Spleen (tissue), 11 donors: ENCODE data around the gene SLC39A11. TPM values are rescaled to one million over a fixed set of nuclear protein-coding genes. Genes with fewer than 3 reads are reported as not detected.
A peak's percentile ranks its signal among the peaks of the same experiment; 100 is the strongest.

Experiments used
- DNase-seq: peaks from one replicate; pipeline ENCODE4 v3.0.0-alpha.2; 2020
- H3K27ac ChIP-seq, 8 donors: fragments of 200-600 bp; sonication (generic) in 7 of 8; 1 replicate in 4 of 8; 2 replicates in 4 of 8; pipeline versions ENCODE4 v1.5.0 to v1.8.0; 2016 to 2021; ENCODE audit warnings: inconsistent platforms in 4 of 8, mild to moderate bottlenecking in 4 of 8, moderate library complexity in 1 of 8
- H3K27me3 ChIP-seq, 7 donors: fragments of 200-600 bp; sonication (generic) in 6 of 7; replicated peaks in 1 of 7; 1 replicate in 4 of 7; 2 replicates in 3 of 7; pipeline versions ENCODE4 v1.5.0 to v1.8.0; 2016 to 2021; ENCODE audit warnings: inconsistent platforms in 3 of 7, mild to moderate bottlenecking in 1 of 7
- H3K36me3 ChIP-seq, 6 donors: fragments of 200-600 bp; sonication (generic) in 5 of 6; 1 replicate in 4 of 6; 2 replicates in 2 of 6; pipeline versions ENCODE4 v1.5.0 to v1.8.0; 2016 to 2021; ENCODE audit warnings: inconsistent platforms in 2 of 6
- H3K4me1 ChIP-seq, 6 donors: fragments of 200-600 bp; sonication (generic) in 5 of 6; 1 replicate in 3 of 6; 2 replicates in 3 of 6; pipeline versions ENCODE4 v1.5.0 to v1.8.0; 2016 to 2021; ENCODE audit warnings: inconsistent platforms in 3 of 6
- H3K4me3 ChIP-seq, 8 donors: fragments of 200-600 bp; sonication (generic) in 7 of 8; 1 replicate in 4 of 8; 2 replicates in 4 of 8; pipeline versions ENCODE4 v1.5.0 to v1.8.0; 2016 to 2021; ENCODE audit warnings: inconsistent platforms in 4 of 8, mild to moderate bottlenecking in 4 of 8, moderate library complexity in 2 of 8
- H3K9me3 ChIP-seq, 8 donors: fragments of 200-600 bp; sonication (generic) in 7 of 8; 1 replicate in 4 of 8; 2 replicates in 4 of 8; pipeline versions ENCODE4 v1.5.0 to v1.8.0; 2016 to 2021; ENCODE audit warnings: inconsistent platforms in 4 of 8
- POLR2A ChIP-seq, 3 donors: fragments of 450-650 bp; IDR thresholded peaks; one replicate each; pipeline ENCODE4 v1.5.1; 2017; ENCODE audit warnings: antibody characterized with exemption in 3 of 3, mild to moderate bottlenecking in 1 of 3
- POLR2AphosphoS5 ChIP-seq, 3 donors: sonication (generic); formaldehyde crosslinking; IDR thresholded peaks; one replicate each; pipeline ENCODE4 v1.5.1; 2017; ENCODE audit warnings: antibody characterized with exemption in 3 of 3
- WGBS, 5 donors: extraction: QIAGEN DNeasy Blood & Tissue Kit in 3 of 5; methylation state at CpG; one replicate each; pipeline versions ENCODE4 v1.1.5 to v1.1.7; 2013 to 2018; 5-methylcytosine and 5-hydroxymethylcytosine counted together
- intact Hi-C: fragments of 100-400 bp; cut with DNase I; formaldehyde crosslinking; loops from one replicate; pipeline ENCODE4 v1.15.0; 2023; ENCODE audit warnings: low total_unique reads
- polyA plus RNA-seq, 3 donors: library from polyadenylated mRNA; stranded (reverse); fragments of 200-250 nt; gene quantifications; one replicate each; pipeline ENCODE4 v1.2.1, GENCODE V29; 2013
- total RNA-seq, 7 donors: library from RNA; depleted of rRNA in 3 of 7; stranded (reverse); fragments of >200 nt in 3 of 7; fragmentation: NEBNext Ultra II Directional in 4 of 7; extraction: Animal tissue kit (Norgen Biotek cat#: 25700) in 4 of 7; gene quantifications; one replicate each; pipeline versions ENCODE4 v1.1.0 to v1.2.1, GENCODE V29; 2016 to 2021
- TF ChIP-seq, protein P1 (sequence below), 11 experiments: fragments of 200-600 bp in 7 of 11; fragments of 450-650 bp in 4 of 11; sonication (generic) in 4 of 11; IDR thresholded peaks in 8 of 11; conservative IDR thresholded peaks in 3 of 11; 1 replicate in 7 of 11; 2 replicates in 4 of 11; pipeline versions ENCODE4 v1.4.0 to v1.8.0; 2016 to 2021; ENCODE audit warnings: antibody characterized with exemption in 11 of 11, inconsistent platforms in 4 of 11, mild to moderate bottlenecking in 1 of 11
- donor health status: healthy with polysubstance abuse.
- donor health status: DM: no; HTN: no; CAD: no; lungs with moderate emphysema.
- donor health status: DM: no; HTN: no; CAD: no.
- donor health status: Bipolar disorder and iron deficiency.
- donor health status: healthy.
- donor health status: DM: no; HTN: no; CAD: no.
- donor health status: DM: yes; HTN: yes; CAD: no.

SLC39A11 gene
- total and polyA plus RNA-seq, 10 donors, result 4.1 to 45.2 (median 27.8) TPM

DNA sequence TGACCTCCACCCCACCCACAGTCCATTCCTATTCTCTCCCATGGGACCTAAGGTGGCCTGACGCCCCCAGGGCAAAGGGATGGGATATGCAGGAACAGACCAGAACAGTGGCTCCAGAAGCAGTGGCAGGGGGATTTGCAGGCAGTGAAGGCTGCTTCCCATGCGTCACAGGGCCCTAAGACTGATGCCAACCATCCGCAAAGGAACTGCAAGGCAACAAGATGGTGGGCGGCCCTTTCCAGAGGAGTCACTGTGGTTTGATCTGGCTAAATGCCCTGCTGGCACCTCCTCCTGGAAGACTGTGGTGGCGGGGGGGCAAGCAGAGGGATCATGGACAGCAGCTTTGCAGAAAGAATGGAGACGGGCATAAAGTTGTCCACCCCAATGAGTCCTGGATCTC, 4.4 kb upstream of the SLC39A11 start:
- H3K36me3 ChIP-seq, result no peaks in the 10 kb centered on the region
- DNase-seq, result no peak
- 50 to 78% (median 57%) methylated on average over 6 of the region's 6 CpGs for WGBS, 5 donors
- peak overlapping the region in 1 of 8 donors; percentile 3 for H3K4me3 ChIP-seq
- no peaks in the 10 kb centered on the region for H3K9me3 ChIP-seq
- intact Hi-C loops, result no loop called here
- H3K27me3 ChIP-seq, result peaks cover 0 to 19% (median 0%) of the 10 kb centered on the region in 7 donors
- TF ChIP-seq, protein P1, sequence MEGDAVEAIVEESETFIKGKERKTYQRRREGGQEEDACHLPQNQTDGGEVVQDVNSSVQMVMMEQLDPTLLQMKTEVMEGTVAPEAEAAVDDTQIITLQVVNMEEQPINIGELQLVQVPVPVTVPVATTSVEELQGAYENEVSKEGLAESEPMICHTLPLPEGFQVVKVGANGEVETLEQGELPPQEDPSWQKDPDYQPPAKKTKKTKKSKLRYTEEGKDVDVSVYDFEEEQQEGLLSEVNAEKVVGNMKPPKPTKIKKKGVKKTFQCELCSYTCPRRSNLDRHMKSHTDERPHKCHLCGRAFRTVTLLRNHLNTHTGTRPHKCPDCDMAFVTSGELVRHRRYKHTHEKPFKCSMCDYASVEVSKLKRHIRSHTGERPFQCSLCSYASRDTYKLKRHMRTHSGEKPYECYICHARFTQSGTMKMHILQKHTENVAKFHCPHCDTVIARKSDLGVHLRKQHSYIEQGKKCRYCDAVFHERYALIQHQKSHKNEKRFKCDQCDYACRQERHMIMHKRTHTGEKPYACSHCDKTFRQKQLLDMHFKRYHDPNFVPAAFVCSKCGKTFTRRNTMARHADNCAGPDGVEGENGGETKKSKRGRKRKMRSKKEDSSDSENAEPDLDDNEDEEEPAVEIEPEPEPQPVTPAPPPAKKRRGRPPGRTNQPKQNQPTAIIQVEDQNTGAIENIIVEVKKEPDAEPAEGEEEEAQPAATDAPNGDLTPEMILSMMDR (IDR thresholded peaks at IDR 0.05 in 8 of 11, conservative IDR thresholded peaks at IDR 0.05 in 3 of 11), result no peak
- TF ChIP-seq POLR2A (IDR thresholded peaks at IDR 0.05), result no peak
- TF ChIP-seq POLR2AphosphoS5 (IDR thresholded peaks at IDR 0.05), result no peak
- peak overlapping the region in 3 of 8 donors; percentile 48 to 73 (median 65) for H3K27ac ChIP-seq
- peaks cover 2 to 53% (median 15%) of the 10 kb centered on the region in 6 donors for H3K4me1 ChIP-seq

DNA sequence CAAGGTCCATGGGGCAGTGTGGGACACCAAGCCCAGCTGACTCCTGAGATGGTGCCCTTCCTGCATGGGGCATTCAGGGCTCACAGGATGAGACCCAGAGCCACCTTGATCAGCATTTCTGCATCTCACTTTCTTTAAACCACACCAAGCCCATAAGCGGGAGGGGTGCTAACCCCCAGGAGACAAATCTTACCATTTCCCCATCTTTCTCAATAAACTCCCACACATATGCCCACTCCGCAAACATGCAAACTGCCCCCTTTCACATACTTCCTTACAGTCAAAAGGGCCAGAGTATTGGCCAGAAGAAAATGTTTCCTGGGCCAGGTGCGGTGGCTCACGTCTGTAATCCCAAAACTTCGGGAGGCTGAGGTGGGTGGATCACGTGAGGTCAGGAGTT, 3.7 kb upstream of the SLC39A11 start:
- Histone ChIP-seq H3K9me3 (no peaks in the 10 kb centered on the region), H3K36me3 (no peaks in the 10 kb centered on the region), H3K27ac (peak overlapping the region in 2 of 8 donors; percentile 48 to 73), H3K27me3 (peaks cover 0 to 19% (median 0%) of the 10 kb centered on the region in 7 donors), H3K4me1 (peaks cover 7 to 59% (median 21%) of the 10 kb centered on the region in 6 donors), H3K4me3 (no peak overlapping the region)
- DNase-seq, result no peak
- no peak for TF ChIP-seq POLR2AphosphoS5 (IDR thresholded peaks at IDR 0.05)
- TF ChIP-seq, protein P1 (IDR thresholded peaks at IDR 0.05 in 8 of 11, conservative IDR thresholded peaks at IDR 0.05 in 3 of 11), result no peak
- no peak for TF ChIP-seq POLR2A (IDR thresholded peaks at IDR 0.05)
- intact Hi-C loops, result no loop called here
- WGBS, 5 donors, result 55 to 86% (median 67%) methylated on average over 6 of the region's 6 CpGs

DNA sequence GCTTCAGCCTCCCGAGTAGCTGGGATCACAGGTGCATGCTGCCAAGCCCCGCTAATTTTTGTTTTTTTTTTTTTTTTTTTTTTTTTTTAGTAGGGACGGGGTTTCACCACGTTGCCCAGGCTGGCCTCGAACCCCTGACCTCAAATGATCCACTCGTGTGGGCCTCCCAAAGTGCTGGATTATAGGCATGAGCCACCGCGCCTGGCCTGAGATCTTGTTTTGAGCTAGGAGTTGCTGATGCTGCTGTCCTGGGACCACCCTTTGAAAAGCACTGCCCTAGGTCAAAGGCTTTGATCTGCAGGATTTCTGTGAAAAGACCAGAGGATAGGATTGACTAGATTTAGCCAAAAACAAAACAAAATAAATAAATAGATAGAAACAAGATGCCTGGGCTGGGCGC, 798 bp upstream of the SLC39A11 start:
- Histone ChIP-seq H3K27me3 (peaks cover 0 to 9% (median 0%) of the 10 kb centered on the region in 7 donors), H3K9me3 (no peaks in the 10 kb centered on the region), H3K36me3 (peaks cover 0 to 6% (median 0%) of the 10 kb centered on the region in 6 donors), H3K4me1 (peaks cover 7 to 72% (median 32%) of the 10 kb centered on the region in 6 donors), H3K4me3 (peak overlapping the region in 5 of 8 donors; percentile 63 to 77 (median 71)), H3K27ac (peak overlapping the region in 2 of 8 donors; percentile 76 to 84)
- intact Hi-C loops, result no loop called here
- WGBS, 5 donors, result 71 to 89% (median 80%) methylated on average over 9 of the region's 9 CpGs
- no peak for DNase-seq
- TF ChIP-seq, protein P1 (IDR thresholded peaks at IDR 0.05 in 8 of 11, conservative IDR thresholded peaks at IDR 0.05 in 3 of 11), result no peak
- no peak for TF ChIP-seq POLR2A (IDR thresholded peaks at IDR 0.05)
- no peak for TF ChIP-seq POLR2AphosphoS5 (IDR thresholded peaks at IDR 0.05)

- TF ChIP-seq POLR2AphosphoS5 (IDR thresholded peaks at IDR 0.05) (no peak), POLR2A (IDR thresholded peaks at IDR 0.05) (no peak)
- TF ChIP-seq, protein P1 (IDR thresholded peaks at IDR 0.05 in 8 of 11, conservative IDR thresholded peaks at IDR 0.05 in 3 of 11), result no peak
- Histone ChIP-seq H3K4me3 (peak overlapping the region; percentile 63 to 80 (median 69)), H3K36me3 (peaks cover 0 to 19% (median 7%) of the 10 kb centered on the region in 6 donors), H3K27ac (peak overlapping the region; percentile 32 to 84 (median 57)), H3K27me3 (peaks cover 0 to 4% (median 0%) of the 10 kb centered on the region in 7 donors), H3K9me3 (no peaks in the 10 kb centered on the region), H3K4me1 (peaks cover 7 to 62% (median 29%) of the 10 kb centered on the region in 6 donors)
- intact Hi-C loops, result no loop called here
- peak; percentile 76 for DNase-seq
- 8 to 14% (median 11%) methylated on average over 15 to 20 of the region's 20 CpGs for WGBS, 5 donors
Observed at GRCh38 chr17:73091770-73092522, 542 bp downstream of the SLC39A11 start.
